HuH-7 (cell line): Measurements from ENCODE around the gene PDGFD.

Experiments used
- DNase-seq: peaks from one replicate; pipeline ENCODE4 v3.0.0; 2011; ENCODE audit warnings: low spot score

The PDGFD gene

GRCh38 chr11:104093426-104094280 is 70.3 kb downstream of the PDGFD start:
- DNase-seq = no peak

- no peak for DNase-seq
Observed at GRCh38 chr11:104092744-104093143, 71.2 kb downstream of the PDGFD start.

- no peak for DNase-seq
Observed at GRCh38 chr11:104091281-104092096, 72.5 kb downstream of the PDGFD start.

DNA sequence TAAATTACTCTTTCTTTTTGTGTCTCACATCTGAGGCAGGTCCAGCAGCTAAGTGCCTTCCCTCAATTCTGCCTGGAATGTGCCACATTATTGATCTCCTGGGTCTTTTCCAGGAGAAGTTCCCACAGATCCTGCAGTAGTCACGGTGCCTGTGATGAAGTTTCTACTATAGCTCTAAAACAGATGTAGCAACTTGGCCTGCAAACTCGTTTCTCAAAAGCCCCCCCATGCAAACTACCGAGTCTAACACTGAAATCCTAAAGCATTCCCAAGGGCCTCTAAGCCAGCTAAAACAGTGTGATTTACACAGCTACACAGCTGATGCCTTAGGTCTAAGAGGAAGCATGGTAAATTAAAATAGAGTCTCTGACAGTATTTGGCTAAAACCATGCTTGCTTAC is 73.2 kb downstream of the PDGFD start:
- DNase-seq = no peak

- DNase-seq = no peak
Observed at GRCh38 chr11:104089481-104089880, 74.5 kb downstream of the PDGFD start.

DNA sequence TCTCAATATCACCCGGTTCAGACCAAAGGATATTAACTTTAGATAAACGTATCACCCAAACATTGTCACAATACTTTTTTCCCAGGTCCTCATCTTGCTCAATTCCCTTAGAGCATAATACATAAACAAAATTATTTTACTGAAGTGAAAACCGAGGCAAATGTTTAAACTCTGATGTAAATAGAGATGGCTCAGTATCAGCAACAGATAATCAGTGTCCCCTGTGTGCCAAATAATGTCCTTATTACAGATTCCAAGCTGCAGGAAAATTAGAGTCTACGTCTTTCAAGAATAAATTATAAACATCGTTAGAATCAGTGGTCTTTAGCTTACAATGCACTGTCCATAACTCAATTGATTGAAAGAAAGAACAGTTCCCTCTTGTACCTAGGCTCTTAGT is 77.3 kb downstream of the PDGFD start:
- no peak for DNase-seq

DNA sequence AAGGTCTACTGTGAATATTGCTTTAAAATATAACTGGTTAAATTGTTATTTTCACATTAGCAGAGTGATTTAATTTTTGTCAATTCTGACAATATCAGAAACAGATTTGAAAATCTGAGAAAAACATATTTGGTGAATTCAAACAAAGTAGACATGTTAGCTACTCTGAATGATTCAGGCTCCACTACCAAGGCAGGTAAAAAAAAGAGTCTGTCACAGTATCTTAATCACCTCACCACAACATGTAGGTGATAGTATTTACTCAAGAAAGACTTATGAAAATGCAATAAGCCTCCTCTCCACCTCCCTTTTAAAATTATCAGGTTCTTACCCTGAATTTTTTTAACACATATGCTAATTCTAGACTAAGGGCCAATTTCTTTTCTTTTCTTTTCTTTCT is 85.0 kb downstream of the PDGFD start:
- DNase-seq = no peak

GRCh38 chr11:104078245-104078644 is 85.7 kb downstream of the PDGFD start:
- no peak for DNase-seq

GRCh38 chr11:104076455-104076854 is 87.5 kb downstream of the PDGFD start:
- no peak for DNase-seq

GRCh38 chr11:104075706-104076105 is 88.2 kb downstream of the PDGFD start:
- DNase-seq = no peak

GRCh38 chr11:104075091-104075490 is 88.9 kb downstream of the PDGFD start:
- no peak for DNase-seq

GRCh38 chr11:104073950-104074705 is 89.8 kb downstream of the PDGFD start:
- DNase-seq = no peak

DNA sequence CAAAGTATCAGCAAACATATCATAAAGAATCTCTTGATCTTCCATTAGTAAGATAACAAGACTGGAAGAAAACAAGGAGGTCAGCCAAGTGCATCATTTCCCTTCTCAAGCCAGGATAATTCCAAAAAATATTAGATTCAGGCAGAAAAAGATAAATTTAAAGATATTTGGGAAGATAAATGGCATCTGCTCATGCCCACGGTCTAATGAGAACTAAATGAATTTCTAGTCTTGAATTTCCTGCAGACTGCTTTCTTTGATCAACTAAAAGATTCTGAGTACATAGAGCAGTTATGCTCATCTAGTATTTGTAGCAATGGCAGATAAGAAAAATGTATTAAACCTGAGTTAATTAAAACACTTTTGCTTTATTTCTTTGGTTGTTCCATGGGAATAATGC is 96.4 kb downstream of the PDGFD start:
- no peak for DNase-seq

GRCh38 chr11:104064034-104064630 is 99.8 kb downstream of the PDGFD start:
- no peak for DNase-seq

DNA sequence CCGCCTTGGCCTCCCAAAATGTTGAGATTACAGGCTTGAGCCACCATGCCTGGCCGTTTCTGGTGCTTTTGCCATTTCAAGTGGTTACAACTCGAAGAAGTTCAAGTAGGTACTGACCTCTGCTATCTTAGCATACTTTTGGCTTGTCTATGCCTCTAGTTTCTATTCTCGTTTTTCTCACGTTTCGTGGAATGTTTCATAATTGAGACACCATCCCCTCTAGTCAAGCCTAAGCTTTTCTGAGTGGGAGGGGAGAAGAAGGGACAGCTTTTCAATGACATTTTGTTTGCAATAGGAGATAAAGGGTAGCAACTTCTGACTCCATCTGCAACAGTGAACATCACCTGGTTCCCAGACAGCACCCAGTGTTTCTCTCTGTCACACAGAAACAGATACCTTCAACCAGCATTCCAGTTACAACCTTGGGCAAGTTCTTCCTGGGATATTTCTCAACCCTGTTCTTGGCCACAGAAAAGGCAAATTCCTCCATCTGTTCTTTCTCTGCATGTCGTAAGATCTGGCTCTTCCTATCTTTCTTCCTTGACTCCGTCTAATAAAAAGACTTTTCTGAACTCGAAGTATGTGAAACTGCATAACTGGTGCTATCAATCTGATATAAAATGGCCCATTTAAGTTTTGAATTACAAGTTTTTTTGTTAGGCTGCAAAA is 102.0 kb downstream of the PDGFD start:
- no peak for DNase-seq

- no peak for DNase-seq
Observed at GRCh38 chr11:104060820-104061219, 103.1 kb downstream of the PDGFD start.

DNA sequence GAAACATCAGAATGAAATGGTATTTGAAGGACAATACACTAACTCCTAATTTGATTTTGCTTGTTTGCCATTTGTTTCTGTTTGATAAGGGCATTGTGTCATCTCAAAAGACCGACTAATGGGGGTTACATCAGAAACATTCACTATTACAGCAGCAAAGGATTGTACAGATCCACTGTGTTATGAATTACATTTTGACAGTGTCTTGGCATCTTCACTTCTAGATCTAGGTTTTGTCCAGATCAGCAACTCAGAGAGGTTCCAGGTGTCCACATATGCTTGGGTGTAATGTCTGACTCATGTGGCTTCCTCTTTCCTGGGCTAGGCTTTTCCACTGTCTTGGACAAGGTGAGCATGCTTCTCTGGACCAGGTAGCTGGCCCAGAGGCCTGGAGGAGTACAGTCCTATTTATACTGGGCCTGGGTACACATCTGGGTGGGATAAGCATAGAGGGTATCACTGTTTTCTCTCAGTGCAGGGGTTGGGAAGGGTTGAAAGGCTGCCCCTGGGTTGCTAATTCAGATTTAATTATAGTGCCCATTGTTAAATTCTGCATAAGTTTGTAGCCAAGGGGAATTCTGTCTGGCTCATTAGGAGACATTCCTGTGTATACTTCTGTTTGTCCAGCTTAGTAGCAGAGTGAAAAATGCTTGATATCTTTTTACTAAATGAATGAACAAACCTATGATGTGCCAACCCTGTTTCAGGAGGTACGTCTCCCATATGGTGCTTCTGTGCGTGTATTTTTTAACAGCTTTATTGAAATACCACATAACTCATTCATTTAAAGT is 103.7 kb downstream of the PDGFD start:
- no peak for DNase-seq

DNA sequence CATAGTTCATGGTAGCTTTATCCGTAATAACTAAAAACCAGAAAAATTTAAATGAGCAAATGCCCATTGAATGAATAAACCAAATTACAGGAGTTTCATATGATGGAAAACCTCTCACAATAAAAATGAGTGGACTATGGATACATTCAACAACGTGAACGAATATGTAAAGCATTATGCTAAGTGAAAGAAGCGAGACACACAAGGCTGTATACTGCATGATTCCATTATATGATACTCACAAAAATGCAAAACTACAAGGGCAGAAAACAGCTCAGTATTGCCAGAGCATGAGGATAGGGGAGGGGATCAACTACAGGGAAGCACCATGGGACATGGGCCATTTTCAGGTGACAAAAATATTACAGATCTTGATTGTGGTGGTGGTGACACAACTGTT is 105.3 kb downstream of the PDGFD start:
- DNase-seq = no peak

- DNase-seq = no peak
Observed at GRCh38 chr11:104057908-104058307, 106.0 kb downstream of the PDGFD start.

DNA sequence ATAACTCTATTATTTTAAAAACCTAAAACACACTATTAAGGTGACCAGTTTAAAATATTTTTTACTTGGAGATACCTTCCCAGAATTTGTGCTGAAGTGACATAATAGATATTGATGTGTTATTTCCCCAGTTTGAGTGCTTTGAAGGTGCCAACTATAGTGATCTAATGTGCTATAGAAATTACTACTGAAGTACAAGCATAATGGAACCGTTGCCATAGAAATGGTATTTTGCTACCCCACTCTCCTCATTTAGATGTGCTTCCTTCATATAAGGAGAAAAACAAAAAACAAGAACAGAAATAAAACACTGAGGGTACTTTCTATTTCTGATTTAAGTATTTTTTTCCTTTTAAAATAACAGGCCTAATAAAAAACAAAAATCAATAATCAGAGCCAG is 108.4 kb downstream of the PDGFD start:
- DNase-seq = no peak
